Neural cell (in vitro differentiated cells): ENCODE results near the gene TBCB.

Source experiments
- EP300 ChIP-seq: fragments of 450-650 bp; conservative IDR thresholded peaks from 2 replicates; pipeline ENCODE4 v1.6.1; 2014; ENCODE audit warnings: antibody characterized with exemption, mild to moderate bottlenecking, moderate library complexity; ENCODE audit not compliant: poor library complexity, severe bottlenecking
- EZH2 ChIP-seq: fragments of 200-600, 300-800 bp; shearing (Covaris generic), sonication (generic); IDR thresholded peaks from 2 replicates; pipeline ENCODE4 v1.6.1; 2014; ENCODE audit warnings: antibody characterized with exemption, low read length, borderline replicate concordance, mild to moderate bottlenecking; ENCODE audit not compliant: insufficient read depth, poor library complexity, severe bottlenecking
- MXI1 ChIP-seq: fragments of 450-650 bp; conservative IDR thresholded peaks from 2 replicates; pipeline ENCODE4 v1.6.1; 2014; ENCODE audit warnings: antibody characterized with exemption, mild to moderate bottlenecking; ENCODE audit not compliant: poor library complexity, severe bottlenecking
- POLR2AphosphoS5 ChIP-seq: IDR thresholded peaks from 2 replicates; pipeline ENCODE4 v1.6.1; 2012
- RAD21 ChIP-seq: fragments of 450-650 bp; conservative IDR thresholded peaks from 2 replicates; pipeline ENCODE4 v1.6.1; 2014; ENCODE audit warnings: antibody characterized with exemption, mild to moderate bottlenecking, moderate library complexity
- REST ChIP-seq: IDR thresholded peaks from 2 replicates; pipeline ENCODE4 v1.6.1; 2012; ENCODE audit warnings: borderline replicate concordance
- TAF1 ChIP-seq: IDR thresholded peaks from 2 replicates; pipeline ENCODE4 v1.6.1; 2012; ENCODE audit warnings: low read depth
- TF ChIP-seq, protein P1 (sequence below): fragments of 450-650 bp; IDR thresholded peaks from 2 replicates; pipeline ENCODE4 v1.5.1; 2014; ENCODE audit warnings: antibody characterized with exemption, mild to moderate bottlenecking, moderate library complexity; ENCODE audit not compliant: poor library complexity, severe bottlenecking

DNA sequence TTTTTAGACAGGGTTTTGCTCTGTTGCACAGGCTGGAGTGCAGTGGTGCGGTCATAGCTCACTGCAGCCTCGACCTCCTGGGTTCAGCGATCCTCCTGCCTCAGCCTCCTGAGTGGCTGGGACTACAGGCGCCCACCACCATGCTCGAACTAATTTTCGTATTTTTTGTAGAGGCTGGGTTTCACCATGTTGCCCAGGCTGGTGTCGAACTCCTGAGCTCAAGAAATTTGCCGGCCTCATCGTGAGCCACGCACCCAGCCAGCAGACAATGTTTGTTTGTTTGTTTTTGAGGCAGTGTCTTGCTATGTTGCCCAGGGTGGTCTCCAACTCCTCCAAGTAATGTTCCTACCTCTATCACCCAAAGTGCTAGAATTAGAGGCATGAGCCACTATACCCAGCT, 37.9 kb downstream of the TBCB start:
- TF ChIP-seq, protein P1, sequence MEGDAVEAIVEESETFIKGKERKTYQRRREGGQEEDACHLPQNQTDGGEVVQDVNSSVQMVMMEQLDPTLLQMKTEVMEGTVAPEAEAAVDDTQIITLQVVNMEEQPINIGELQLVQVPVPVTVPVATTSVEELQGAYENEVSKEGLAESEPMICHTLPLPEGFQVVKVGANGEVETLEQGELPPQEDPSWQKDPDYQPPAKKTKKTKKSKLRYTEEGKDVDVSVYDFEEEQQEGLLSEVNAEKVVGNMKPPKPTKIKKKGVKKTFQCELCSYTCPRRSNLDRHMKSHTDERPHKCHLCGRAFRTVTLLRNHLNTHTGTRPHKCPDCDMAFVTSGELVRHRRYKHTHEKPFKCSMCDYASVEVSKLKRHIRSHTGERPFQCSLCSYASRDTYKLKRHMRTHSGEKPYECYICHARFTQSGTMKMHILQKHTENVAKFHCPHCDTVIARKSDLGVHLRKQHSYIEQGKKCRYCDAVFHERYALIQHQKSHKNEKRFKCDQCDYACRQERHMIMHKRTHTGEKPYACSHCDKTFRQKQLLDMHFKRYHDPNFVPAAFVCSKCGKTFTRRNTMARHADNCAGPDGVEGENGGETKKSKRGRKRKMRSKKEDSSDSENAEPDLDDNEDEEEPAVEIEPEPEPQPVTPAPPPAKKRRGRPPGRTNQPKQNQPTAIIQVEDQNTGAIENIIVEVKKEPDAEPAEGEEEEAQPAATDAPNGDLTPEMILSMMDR, result no peak
- no peak for TF ChIP-seq RAD21
- no peak for TF ChIP-seq EZH2
- no peak for TF ChIP-seq EP300
- TF ChIP-seq POLR2AphosphoS5, result no peak
- TF ChIP-seq REST, result no peak
- TF ChIP-seq MXI1, result no peak
- no peak for TF ChIP-seq TAF1
